IPS-18c (cell line): ENCODE data around the gene TSPAN8.

Source experiments
- H3K4me3 ChIP-seq: 2 replicates; pipeline ENCODE4 v1.7.0; 2013; ENCODE audit warnings: low read depth, mild to moderate bottlenecking, low read length, moderate library complexity; ENCODE audit not compliant: insufficient read depth
- H3K9me3 ChIP-seq: one replicate; pipeline ENCODE4 v1.6.1; 2013; ENCODE audit warnings: mild to moderate bottlenecking, low read length, moderate library complexity; ENCODE audit not compliant: control insufficient read depth, insufficient read depth

TSPAN8 gene

DNA sequence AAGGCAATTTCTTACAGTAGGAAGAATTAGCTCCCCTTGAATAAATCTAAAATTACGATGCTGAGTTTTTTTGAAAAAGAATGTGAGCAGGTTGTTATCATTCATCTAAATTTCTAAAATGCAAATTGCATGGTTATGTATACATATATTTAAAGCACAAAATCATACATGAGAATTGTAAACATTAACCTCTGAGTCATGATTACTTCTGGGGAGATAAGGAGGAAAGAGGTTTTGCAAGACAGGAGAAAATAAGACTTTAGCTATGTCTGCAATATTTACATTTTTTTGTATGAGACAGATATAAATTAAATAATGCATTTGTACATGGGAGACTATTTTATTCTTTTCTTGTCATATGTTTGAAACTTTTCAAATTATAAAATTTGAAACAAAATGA is 72.2 kb downstream of the TSPAN8 start:
- Histone ChIP-seq H3K4me3 (no peak overlapping the region), H3K9me3 (no peaks in the 10 kb centered on the region)

DNA sequence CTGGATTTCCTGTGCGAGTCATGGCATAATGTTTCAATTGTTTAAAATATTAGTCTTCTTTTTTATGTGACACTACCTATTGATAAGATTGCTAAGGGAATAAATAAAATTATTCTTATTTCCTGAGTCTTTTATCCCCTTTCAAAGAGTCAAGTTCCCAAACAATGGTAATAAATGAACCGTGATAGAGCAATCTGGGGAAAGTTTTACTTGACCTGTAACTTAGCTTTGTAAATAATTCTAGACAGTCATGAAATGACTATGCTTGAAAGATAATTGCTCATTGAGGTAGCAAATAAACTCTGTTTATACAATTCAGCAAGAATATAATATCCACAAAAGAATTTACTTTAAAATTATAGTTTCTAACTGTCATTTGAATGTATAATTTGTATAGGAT is 82.1 kb downstream of the TSPAN8 start:
- H3K9me3 ChIP-seq: no peaks in the 10 kb centered on the region
- H3K4me3 ChIP-seq: no peak overlapping the region
